GM23338 (cell line): Measurements from ENCODE around the gene FUCA1.

ENCODE experiments used
- CREB1 ChIP-seq: fragments of 250-450 bp; sonication (Bioruptor Pico); IDR thresholded peaks from 2 replicates; pipeline ENCODE4 v1.5.0; 2020; ENCODE audit warnings: low read depth, mild to moderate bottlenecking, moderate library complexity
- EZH2 ChIP-seq: fragments of 200-600 bp; sonication (generic); IDR thresholded peaks from one replicate; pipeline ENCODE4 v1.8.0; 2017; ENCODE audit warnings: antibody characterized with exemption, mild to moderate bottlenecking, low read depth; ENCODE audit not compliant: unreplicated experiment
- NANOG ChIP-seq: IDR thresholded peaks from 2 replicates; pipeline ENCODE4 v1.6.1; 2016; ENCODE audit warnings: antibody characterized with exemption, borderline replicate concordance
- POLR2AphosphoS5 ChIP-seq: IDR thresholded peaks from 2 replicates; pipeline ENCODE4 v1.6.1; 2016; ENCODE audit warnings: antibody characterized with exemption, low read depth
- TF ChIP-seq, protein P1 (sequence below), 2 experiments: fragments of 200-600 bp in 1 of 2; sonication (generic) in 1 of 2; conservative IDR thresholded peaks; 2 replicates each; pipeline versions ENCODE4 v1.5.1 to v1.6.1; 2016 to 2017; ENCODE audit warnings: antibody characterized with exemption in 2 of 2, low read depth in 2 of 2, mild to moderate bottlenecking in 2 of 2, moderate library complexity in 1 of 2

DNA sequence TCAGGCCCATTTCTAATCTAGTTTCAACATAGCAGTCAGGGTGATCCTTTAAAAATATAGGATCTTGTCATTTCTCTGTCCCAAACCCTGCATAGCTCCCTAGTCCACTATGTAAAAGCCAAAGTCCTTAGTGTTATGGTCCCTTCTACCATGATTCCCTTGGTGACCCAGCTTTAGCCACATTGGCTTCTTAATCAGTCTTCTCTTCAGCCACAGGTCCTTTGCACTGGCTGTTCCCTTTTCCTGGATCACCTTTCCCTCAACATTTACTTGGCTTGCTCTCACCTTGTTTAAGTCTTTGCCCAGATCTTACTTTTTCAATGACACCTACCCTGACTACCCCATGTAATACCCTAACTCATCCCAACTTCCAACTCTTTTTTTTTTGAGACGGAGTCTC, 11.7 kb upstream of the FUCA1 start:
- TF ChIP-seq, protein P1, sequence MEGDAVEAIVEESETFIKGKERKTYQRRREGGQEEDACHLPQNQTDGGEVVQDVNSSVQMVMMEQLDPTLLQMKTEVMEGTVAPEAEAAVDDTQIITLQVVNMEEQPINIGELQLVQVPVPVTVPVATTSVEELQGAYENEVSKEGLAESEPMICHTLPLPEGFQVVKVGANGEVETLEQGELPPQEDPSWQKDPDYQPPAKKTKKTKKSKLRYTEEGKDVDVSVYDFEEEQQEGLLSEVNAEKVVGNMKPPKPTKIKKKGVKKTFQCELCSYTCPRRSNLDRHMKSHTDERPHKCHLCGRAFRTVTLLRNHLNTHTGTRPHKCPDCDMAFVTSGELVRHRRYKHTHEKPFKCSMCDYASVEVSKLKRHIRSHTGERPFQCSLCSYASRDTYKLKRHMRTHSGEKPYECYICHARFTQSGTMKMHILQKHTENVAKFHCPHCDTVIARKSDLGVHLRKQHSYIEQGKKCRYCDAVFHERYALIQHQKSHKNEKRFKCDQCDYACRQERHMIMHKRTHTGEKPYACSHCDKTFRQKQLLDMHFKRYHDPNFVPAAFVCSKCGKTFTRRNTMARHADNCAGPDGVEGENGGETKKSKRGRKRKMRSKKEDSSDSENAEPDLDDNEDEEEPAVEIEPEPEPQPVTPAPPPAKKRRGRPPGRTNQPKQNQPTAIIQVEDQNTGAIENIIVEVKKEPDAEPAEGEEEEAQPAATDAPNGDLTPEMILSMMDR (conservative IDR thresholded peaks at IDR 0.05; ENCODE audit: low read depth in 2 of 2), result no peak
- no peak for TF ChIP-seq POLR2AphosphoS5
- TF ChIP-seq EZH2, result no peak
- no peak for TF ChIP-seq CREB1 (CRISPR knock-in tag)
- TF ChIP-seq NANOG, result no peak
